Vagina (tissue), 2 donors: ENCODE data around the gene ITPR3.

Experiments used
- CTCF ChIP-seq, 3 experiments: fragments of 450-650 bp in 2 of 3; fragments of 200-600 bp in 1 of 3; sonication (generic) in 1 of 3; IDR thresholded peaks; one replicate each; pipeline ENCODE4 v1.5.1; 2017 to 2019; ENCODE audit warnings: antibody characterized with exemption in 3 of 3, mild to moderate bottlenecking in 2 of 3, moderate library complexity in 2 of 3
- POLR2A ChIP-seq, 2 donors: fragments of 450-650 bp; IDR thresholded peaks; one replicate each; pipeline ENCODE4 v1.6.1; 2017; ENCODE audit warnings: antibody characterized with exemption in 2 of 2, mild to moderate bottlenecking in 2 of 2, moderate library complexity in 2 of 2

GRCh38 chr6:33683051-33683571, 62.0 kb downstream of the ITPR3 start:
- no peak for TF ChIP-seq CTCF (IDR thresholded peaks at IDR 0.05)
- no peak for TF ChIP-seq POLR2A (IDR thresholded peaks at IDR 0.05)
